ENCODE measurements around the gene GRHPR. TPM values are rescaled to one million over a fixed set of nuclear protein-coding genes. Genes with fewer than 3 reads are reported as not detected.
A peak's percentile ranks its signal among the peaks of the same experiment; 100 is the strongest.

Gene GRHPR
- total RNA-seq, 1 donor from 2014 or later = 106 TPM

DNA sequence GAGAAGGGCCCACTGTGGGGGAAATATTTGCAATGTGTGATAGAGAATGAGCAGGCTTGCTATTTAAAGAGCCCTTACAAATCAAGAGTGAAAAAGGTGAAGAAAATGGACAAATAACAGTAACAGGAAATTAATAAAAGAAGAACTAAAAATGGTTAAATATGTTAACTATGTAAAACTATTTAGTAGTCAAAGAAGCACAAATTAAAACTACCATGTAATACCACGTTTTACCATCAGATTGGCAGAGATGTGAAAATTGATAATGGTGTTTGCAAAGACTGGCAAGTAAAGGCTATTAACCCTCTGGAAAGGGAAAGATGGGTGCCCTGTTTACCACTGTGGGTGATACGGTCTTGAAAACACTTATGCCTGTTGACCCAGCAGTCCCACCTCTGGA, 23.2 kb upstream of the GRHPR start:
- Mint-ChIP-seq H3K4me1 (peaks cover 8% of the 10 kb centered on the region), H3K36me3 (no peaks in the 10 kb centered on the region), H3K27ac (no peak overlapping the region), H3K4me3 (no peak overlapping the region), H3K9me3 (no peaks in the 10 kb centered on the region), H3K27me3 (ENCODE audit: low read depth) (peaks cover 6% of the 10 kb centered on the region)
- TF ChIP-seq, protein P1, sequence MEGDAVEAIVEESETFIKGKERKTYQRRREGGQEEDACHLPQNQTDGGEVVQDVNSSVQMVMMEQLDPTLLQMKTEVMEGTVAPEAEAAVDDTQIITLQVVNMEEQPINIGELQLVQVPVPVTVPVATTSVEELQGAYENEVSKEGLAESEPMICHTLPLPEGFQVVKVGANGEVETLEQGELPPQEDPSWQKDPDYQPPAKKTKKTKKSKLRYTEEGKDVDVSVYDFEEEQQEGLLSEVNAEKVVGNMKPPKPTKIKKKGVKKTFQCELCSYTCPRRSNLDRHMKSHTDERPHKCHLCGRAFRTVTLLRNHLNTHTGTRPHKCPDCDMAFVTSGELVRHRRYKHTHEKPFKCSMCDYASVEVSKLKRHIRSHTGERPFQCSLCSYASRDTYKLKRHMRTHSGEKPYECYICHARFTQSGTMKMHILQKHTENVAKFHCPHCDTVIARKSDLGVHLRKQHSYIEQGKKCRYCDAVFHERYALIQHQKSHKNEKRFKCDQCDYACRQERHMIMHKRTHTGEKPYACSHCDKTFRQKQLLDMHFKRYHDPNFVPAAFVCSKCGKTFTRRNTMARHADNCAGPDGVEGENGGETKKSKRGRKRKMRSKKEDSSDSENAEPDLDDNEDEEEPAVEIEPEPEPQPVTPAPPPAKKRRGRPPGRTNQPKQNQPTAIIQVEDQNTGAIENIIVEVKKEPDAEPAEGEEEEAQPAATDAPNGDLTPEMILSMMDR (IDR thresholded peaks at IDR 0.05; ENCODE audit: unreplicated experiment) = no peak
- DNase-seq (ENCODE audit: low spot score in 2 of 2, unreplicated experiment in 2 of 2) = no peak

DNA sequence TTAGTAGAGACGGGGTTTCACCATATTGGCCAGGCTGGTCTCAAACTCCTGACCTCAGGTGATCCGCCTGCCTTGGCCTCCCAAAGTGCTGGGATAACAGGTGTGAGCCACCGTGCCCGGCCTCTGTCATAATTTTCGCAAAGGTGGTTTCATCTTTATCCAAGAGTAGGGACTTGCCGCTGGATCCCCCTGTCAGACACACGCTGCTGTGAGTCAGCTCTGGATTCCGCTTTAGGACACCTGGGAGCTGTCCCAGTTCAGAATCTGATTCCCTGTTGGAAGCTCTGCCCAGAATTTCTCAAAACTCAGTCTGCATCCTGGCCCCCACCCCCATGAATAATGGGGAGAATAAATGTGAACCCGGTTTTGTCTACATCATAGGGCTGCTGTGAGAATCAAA, 17.9 kb upstream of the GRHPR start:
- Mint-ChIP-seq H3K36me3 (no peaks in the 10 kb centered on the region), H3K27me3 (ENCODE audit: low read depth) (no peaks in the 10 kb centered on the region), H3K9me3 (no peaks in the 10 kb centered on the region), H3K27ac (no peak overlapping the region), H3K4me3 (no peak overlapping the region), H3K4me1 (peaks cover 22% of the 10 kb centered on the region)
- TF ChIP-seq, protein P1 (IDR thresholded peaks at IDR 0.05; ENCODE audit: unreplicated experiment) = no peak
- no peak for DNase-seq (ENCODE audit: low spot score in 2 of 2, unreplicated experiment in 2 of 2)

DNA sequence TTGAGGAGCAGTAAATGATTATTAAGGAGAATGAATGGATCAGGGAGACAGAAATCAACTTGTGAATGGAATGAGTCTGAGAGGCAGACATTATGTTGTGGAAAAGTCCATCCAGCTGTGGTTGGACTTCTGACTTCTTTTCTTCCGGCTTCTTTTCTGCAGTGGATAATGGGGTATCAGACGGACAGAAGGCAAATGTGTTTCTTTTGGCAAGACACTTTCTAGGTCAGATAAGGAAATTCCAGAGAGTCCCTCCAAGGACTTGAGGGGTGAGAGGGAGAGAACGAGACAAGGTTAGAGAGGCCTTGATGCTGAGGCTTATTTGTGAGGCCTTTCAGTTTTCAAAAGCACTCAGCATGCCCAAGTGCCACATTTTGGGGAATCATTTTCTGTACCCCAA, 17.1 kb upstream of the GRHPR start:
- no peaks in the 10 kb centered on the region for H3K9me3 Mint-ChIP-seq
- H3K27me3 Mint-ChIP-seq (ENCODE audit: low read depth) = no peaks in the 10 kb centered on the region
- peaks cover 22% of the 10 kb centered on the region for H3K4me1 Mint-ChIP-seq
- H3K36me3 Mint-ChIP-seq = no peaks in the 10 kb centered on the region
- no peak overlapping the region for H3K4me3 Mint-ChIP-seq
- TF ChIP-seq, protein P1 (IDR thresholded peaks at IDR 0.05; ENCODE audit: unreplicated experiment) = no peak
- no peak for DNase-seq (ENCODE audit: low spot score in 2 of 2, unreplicated experiment in 2 of 2)
- peak overlapping the region; percentile 52 for H3K27ac Mint-ChIP-seq

DNA sequence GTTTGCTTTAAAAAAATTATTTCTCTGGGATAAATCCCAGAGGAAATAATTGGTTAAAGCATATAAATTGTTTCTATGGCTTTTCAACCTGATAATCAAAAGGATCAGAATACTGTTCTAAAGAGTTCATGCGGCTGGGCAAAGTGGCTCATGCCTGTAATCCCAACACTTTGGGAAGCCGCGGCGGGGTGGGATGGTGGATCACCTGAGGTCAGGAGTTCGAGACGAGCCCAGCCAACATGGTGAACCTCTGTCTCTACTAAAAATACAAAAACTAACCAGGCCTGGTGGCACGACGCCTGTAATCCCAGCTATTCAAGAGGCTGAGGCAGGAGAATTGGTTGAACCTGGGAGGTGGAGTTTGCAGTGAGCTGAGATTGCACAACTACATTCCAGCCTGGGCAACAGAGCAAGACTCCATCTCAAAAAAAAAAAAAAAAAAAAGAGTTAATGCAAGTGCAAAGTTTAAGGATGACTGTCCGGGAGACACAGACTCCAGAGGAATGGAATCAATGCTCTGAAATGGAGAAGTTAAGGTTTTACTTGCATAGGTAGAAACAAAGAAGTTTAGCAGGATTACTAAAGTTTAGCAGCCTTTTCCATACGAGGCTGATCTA, 16.6 kb upstream of the GRHPR start:
- no peaks in the 10 kb centered on the region for H3K36me3 Mint-ChIP-seq
- H3K4me3 Mint-ChIP-seq = no peak overlapping the region
- no peaks in the 10 kb centered on the region for H3K9me3 Mint-ChIP-seq
- H3K4me1 Mint-ChIP-seq = peaks cover 22% of the 10 kb centered on the region
- TF ChIP-seq, protein P1 (IDR thresholded peaks at IDR 0.05; ENCODE audit: unreplicated experiment) = no peak
- DNase-seq (ENCODE audit: low spot score in 2 of 2, unreplicated experiment in 2 of 2) = no peak
- no peak overlapping the region for H3K27ac Mint-ChIP-seq
- H3K27me3 Mint-ChIP-seq (ENCODE audit: low read depth) = no peaks in the 10 kb centered on the region

DNA sequence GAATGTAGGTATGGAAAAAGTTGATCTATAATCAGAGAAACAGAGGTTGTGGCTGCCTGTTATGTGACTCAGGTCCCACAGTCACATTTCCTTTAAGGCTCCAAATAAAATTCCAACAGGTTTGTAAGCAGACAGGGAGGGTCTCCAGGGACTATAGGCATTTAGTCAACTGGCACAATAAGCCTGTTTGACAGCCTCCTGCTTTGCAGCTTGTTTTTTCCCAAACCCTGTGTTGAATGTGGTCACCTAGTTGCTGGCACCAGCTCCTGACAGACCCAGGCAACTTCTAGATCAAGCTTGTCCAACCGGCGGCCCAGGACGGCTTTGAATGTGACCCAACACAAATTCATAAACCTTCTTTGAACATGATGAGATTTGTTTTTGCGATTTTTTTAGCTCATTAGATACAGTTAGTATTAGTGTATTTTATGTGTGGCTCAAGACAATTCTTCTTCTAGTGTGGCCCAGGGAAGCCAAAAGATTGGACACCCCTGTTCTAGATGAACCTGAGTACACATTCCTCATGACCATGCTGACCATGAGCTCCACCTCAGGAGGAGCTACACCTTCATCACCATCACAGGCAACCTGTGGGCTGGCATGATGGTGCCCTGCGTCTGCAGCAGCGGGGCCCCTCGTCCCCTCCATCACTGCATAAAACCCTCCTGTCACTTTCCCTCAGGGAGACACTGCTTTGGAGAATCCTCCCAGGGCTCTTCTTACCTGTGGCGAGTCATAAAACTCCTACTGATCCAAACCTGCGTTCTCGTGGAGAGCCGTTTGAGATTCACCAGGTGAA, 15.7 kb upstream of the GRHPR start:
- TF ChIP-seq, protein P1 (IDR thresholded peaks at IDR 0.05; ENCODE audit: unreplicated experiment) = no peak
- DNase-seq (ENCODE audit: low spot score in 2 of 2, unreplicated experiment in 2 of 2) = no peak
- Mint-ChIP-seq H3K9me3 (no peaks in the 10 kb centered on the region), H3K27ac (no peak overlapping the region), H3K27me3 (ENCODE audit: low read depth) (no peaks in the 10 kb centered on the region), H3K4me1 (peaks cover 25% of the 10 kb centered on the region), H3K4me3 (no peak overlapping the region), H3K36me3 (no peaks in the 10 kb centered on the region)
